GM12865 (cell line): ENCODE measurements around the gene PEF1.

Source experiments
- DNase-seq: peaks from one replicate; pipeline ENCODE4 v3.0.0; 2010; ENCODE audit warnings: low read depth
- H3K4me3 ChIP-seq: 2 replicates; pipeline ENCODE4 v1.5.1; 2011; ENCODE audit warnings: mild to moderate bottlenecking, low read depth, low read length, control low read depth
- CTCF ChIP-seq: IDR thresholded peaks from 2 replicates; pipeline ENCODE4 v1.5.1; 2011; ENCODE audit warnings: low read length, control low read depth, low read depth, inconsistent platforms; ENCODE audit not compliant: insufficient read depth; ENCODE audit errors: missing control alignments

Gene PEF1

GRCh38 chr1:31669433-31669785 lies 24.7 kb upstream of the PEF1 start:
- no peak for DNase-seq
- no peak overlapping the region for H3K4me3 ChIP-seq

DNA sequence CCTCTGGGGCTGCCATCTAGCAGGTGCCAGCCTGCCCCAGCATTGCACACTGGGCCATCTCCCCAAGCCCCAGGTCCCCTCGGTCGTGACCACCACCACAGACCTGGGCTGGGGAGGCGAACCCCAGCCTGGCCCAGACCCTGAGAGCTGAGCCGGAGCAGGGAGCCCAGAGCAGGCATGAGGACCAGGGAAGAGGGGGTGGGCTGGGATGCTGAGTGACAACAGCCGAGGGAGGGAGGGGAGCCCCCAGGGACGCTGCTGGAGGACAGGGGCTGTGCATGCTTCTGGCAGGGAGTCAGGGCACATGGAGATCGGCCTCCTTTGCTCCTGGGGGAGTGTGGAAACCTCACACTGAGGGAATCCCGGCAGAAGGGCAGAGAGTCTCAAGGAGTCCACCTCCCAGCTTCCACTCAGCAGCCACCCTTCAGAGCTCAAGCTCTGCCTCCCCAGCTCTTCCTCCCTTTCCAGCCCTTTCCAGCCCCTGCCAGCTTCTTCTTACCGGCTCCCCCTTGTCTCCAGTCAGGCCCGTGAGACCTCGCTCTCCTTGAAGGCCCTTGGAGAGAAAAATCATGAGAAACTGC lies 23.7 kb upstream of the PEF1 start:
- DNase-seq: no peak
- TF ChIP-seq CTCF: no peak
- H3K4me3 ChIP-seq: no peak overlapping the region

More at GRCh38 chr1:31669433-31669785, 24.7 kb upstream of the PEF1 start:
- TF ChIP-seq CTCF: no peak

DNA sequence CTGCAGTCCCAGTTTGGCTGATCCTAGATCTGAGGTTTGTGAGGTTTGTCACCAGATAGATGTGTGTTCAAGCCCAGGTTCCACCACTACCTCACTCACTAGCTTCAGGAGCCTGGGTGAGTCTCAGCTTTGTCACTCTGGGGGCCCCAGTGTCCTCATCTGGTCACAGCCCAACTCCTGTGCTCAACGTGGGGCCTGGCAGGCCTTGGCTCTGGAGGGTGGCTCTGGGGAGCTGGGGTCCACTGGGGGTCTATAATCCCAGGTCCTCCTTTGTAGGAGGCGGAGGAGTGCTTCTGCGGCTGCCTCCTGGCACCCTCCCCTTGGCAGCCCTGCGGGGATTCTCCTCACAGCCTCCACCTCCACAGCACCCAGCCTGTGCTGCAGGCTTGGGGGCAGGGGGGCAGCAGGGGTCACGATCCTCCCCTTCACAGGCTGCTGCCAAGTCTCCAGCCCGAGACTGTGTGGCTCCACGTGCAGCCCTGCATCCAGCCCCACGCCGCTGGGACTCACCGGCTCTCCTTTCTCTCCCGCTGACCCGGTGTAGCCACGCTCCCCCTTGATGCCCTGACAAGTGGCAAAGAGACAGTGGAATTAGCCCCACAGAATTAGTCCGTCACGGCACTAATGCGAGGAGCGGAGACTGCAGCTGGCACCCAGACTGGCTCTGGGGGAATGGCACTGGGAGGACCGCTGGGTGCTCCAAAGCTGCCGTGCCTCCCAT lies 22.5 kb upstream of the PEF1 start:
- DNase-seq: no peak
- H3K4me3 ChIP-seq: no peak overlapping the region
- TF ChIP-seq CTCF: no peak

DNA sequence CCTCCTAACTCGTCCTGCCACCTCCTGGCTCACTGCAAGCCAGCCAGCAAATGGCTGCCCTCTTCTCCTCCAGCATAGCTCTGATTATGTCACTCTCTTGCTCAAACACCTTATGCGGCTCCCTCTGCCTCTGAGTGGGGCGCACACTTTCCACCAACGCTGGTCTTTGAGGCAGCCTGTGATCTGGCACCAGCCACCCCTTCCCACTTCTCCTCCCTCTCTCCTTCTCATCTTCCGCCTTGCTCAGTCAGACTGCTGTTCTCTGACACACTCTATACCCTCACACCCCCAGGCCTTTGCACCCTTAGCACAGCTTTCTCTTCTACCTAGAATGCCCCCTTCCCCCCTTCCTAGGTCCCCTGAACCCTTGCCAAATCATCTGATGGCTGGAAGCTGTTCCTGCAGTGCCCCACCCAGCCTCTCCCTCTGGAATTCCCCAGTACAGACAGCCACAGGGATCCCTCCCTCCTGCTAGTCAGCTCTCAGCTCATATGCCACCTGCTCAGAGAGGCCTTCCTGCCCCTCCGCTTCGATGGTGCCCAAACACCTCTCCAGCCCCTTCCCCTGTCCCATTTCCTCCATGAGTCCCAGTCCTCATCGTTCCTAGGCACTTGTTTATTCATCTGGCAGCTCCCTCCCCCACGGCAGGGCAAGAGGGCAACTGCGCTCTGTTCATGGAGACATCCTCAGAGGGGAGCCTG lies 21.7 kb upstream of the PEF1 start:
- TF ChIP-seq CTCF: no peak
- no peak overlapping the region for H3K4me3 ChIP-seq

DNA sequence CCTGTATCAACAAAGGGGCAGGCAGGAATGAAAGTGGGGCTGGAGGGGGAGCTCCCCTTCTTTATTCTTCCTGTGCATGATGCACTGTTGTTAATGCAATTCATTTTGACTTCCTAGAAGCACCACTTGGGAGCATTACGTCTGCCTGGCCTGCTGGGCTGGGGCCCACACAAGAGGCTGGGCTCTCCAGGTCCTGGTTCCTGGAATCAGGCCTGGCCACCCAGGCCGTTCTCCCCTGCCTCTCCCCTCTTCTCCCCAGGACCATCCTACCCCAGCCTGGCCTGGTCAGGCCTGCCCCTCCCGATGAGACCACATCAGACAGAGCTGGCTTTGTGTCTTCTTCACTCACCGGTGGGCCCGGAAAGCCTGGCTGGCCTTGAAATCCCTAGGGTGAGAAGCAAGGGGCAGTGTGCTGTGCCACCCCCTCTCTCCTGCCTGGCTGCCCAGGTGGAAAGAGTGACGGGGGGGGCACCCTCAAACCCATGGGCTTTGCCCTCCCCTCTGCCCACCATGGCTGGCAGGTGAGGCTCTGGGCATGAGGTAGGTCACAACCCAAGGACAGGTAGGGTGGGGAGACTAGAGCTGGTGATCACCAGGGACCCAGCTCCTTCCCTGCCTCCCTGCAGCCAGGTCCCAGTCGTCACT lies 20.7 kb upstream of the PEF1 start:
- no peak for TF ChIP-seq CTCF
- no peak for DNase-seq
- no peak overlapping the region for H3K4me3 ChIP-seq

More for the DNA sequence above, 21.7 kb upstream of the PEF1 start:
- DNase-seq: no peak

DNA sequence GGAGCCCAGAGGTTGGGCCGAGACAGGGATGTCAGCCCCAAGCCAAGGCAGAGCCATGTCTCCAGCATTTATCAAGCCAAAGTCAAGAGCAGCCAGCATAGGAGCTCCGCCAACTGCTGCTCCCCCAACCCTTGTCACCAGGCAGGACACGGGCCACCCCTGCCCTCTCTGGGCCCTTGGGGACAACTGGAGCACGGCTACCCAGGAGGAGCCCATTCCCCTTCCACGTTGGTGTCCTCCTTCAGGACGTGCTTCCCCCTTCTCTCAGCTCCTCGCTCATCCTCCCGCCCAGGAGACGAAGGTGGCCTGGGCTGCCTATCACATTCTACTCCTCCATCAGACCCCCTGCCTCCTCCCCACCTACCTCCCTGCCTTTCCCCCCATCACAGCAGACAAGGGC lies 19.9 kb upstream of the PEF1 start:
- no peak for TF ChIP-seq CTCF
- H3K4me3 ChIP-seq: no peak overlapping the region
- DNase-seq: no peak
